GM23248 (cell line): Measurements from ENCODE around the gene DDR1. TPM values are rescaled to one million over a fixed set of nuclear protein-coding genes. Genes with fewer than 3 reads are reported as not detected.
"Not testable (repeated sequence)": the region's sequence is repeated elsewhere in the genome, so short reads cannot be mapped to it uniquely, and the experiment has no call there.

Source experiments
- DNase-seq: peaks from one replicate; pipeline ENCODE4 v3.0.0-alpha.2; 2015
- H2AFZ ChIP-seq: fragments of 200-600 bp; sonication (generic); 2 replicates; pipeline ENCODE4 v1.6.1; 2016; ENCODE audit warnings: antibody characterized with exemption
- H3F3A ChIP-seq: fragments of 200-600 bp; sonication (generic); 2 replicates; pipeline ENCODE4 v1.6.1; 2016; ENCODE audit warnings: mild to moderate bottlenecking, antibody characterized with exemption, mixed run types; ENCODE audit not compliant: insufficient read depth
- H3K27ac ChIP-seq: fragments of 200-600 bp; sonication (generic); 2 replicates; pipeline ENCODE4 v1.5.1; 2016; ENCODE audit warnings: mild to moderate bottlenecking
- H3K27me3 ChIP-seq: fragments of 200-600 bp; sonication (generic); replicated peaks from 2 replicates; pipeline ENCODE4 v1.6.1; 2016; ENCODE audit warnings: mild to moderate bottlenecking; ENCODE audit not compliant: insufficient read depth
- H3K36me3 ChIP-seq: fragments of 200-600 bp; sonication (generic); 2 replicates; pipeline ENCODE4 v1.6.1; 2016; ENCODE audit warnings: low read depth, mild to moderate bottlenecking
- H3K4me1 ChIP-seq: fragments of 200-600 bp; sonication (generic); 2 replicates; pipeline ENCODE4 v1.6.1; 2016; ENCODE audit warnings: mild to moderate bottlenecking; ENCODE audit not compliant: insufficient read depth
- H3K4me2 ChIP-seq: fragments of 200-600 bp; sonication (generic); one replicate; pipeline ENCODE4 v1.6.1; 2016; ENCODE audit warnings: mild to moderate bottlenecking; ENCODE audit not compliant: unreplicated experiment
- H3K4me3 ChIP-seq: fragments of 200-600 bp; sonication (generic); 2 replicates; pipeline ENCODE4 v1.5.1; 2016; ENCODE audit warnings: mild to moderate bottlenecking
- H3K79me2 ChIP-seq: fragments of 200-600 bp; sonication (generic); 2 replicates; pipeline ENCODE4 v1.6.1; 2016; ENCODE audit warnings: mild to moderate bottlenecking; ENCODE audit not compliant: insufficient read depth
- H3K9ac ChIP-seq: fragments of 200-600 bp; sonication (generic); 2 replicates; pipeline ENCODE4 v1.6.1; 2016; ENCODE audit warnings: mild to moderate bottlenecking
- H3K9me2 ChIP-seq: fragments of 200-600 bp; sonication (generic); 2 replicates; pipeline ENCODE4 v1.6.1; 2016; ENCODE audit warnings: mixed run types, mild to moderate bottlenecking, moderate library complexity; ENCODE audit not compliant: insufficient read depth
- H3K9me3 ChIP-seq: fragments of 200-600 bp; sonication (generic); one replicate; pipeline ENCODE4 v1.6.1; 2017; ENCODE audit warnings: low read depth
- H4K20me1 ChIP-seq: fragments of 200-600 bp; sonication (generic); 2 replicates; pipeline ENCODE4 v1.6.0; 2016; ENCODE audit not compliant: insufficient read depth
- EZH2 ChIP-seq: fragments of 200-600 bp; sonication (generic); IDR thresholded peaks from 2 replicates; pipeline ENCODE4 v1.6.1; 2018; ENCODE audit warnings: antibody characterized with exemption, mild to moderate bottlenecking; ENCODE audit not compliant: insufficient read depth, poor library complexity, severe bottlenecking
- EZH2phosphoT487 ChIP-seq: fragments of 200-600 bp; sonication (generic); IDR thresholded peaks from 2 replicates; pipeline ENCODE4 v1.6.1; 2018; ENCODE audit warnings: antibody characterized with exemption, moderate library complexity, mild to moderate bottlenecking, low read depth; ENCODE audit not compliant: insufficient read depth
- WGBS, 2 experiments: methylation state at CpG; one replicate each; pipeline ENCODE4 v1.1.6; 2015 to 2017; ENCODE audit warnings: low lambda C conversion rate in 2 of 2, low coverage in 1 of 2; ENCODE audit errors: missing lambda C conversion rate in 2 of 2; 5-methylcytosine and 5-hydroxymethylcytosine counted together
- in situ Hi-C: fragments of 300-500 bp; cut with MboI; formaldehyde crosslinking; loops from 2 replicates; pipeline ENCODE4 v1.15.0; 2020
- polyA plus RNA-seq: library from polyadenylated mRNA; unstranded; fragments of >200 nt; fragmentation: Nextera tagmentation; extraction: Ambion mirVana; gene quantifications from 2 replicates; pipeline ENCODE4 v1.2.1, GENCODE V29; 2016
- total RNA-seq: library from RNA; depleted of rRNA; stranded (reverse); fragments of >200 nt; shearing (Covaris generic); gene quantifications from 2 replicates; pipeline ENCODE4 v1.2.3, GENCODE V29; 2014

Gene DDR1
- total and polyA plus RNA-seq, 2 experiments from 2014 or later = 16.9 to 27.0 TPM

GRCh38 chr6:30901436-30901835, 17.1 kb downstream of the DDR1 start:
- Histone ChIP-seq H3K27ac (no peak overlapping the region), H3K9me3 (no peaks in the 10 kb centered on the region), H3F3A (0 out of 2 replicates have a peak, but pooled peaks cover 6% of the 10 kb centered on the region), H3K9ac (no peak overlapping the region), H3K36me3 (no peaks in the 10 kb centered on the region), H3K4me3 (no peak overlapping the region), H3K27me3 (no peaks in the 10 kb centered on the region), H3K9me2 (no peaks in the 10 kb centered on the region), H3K4me2 (no peak overlapping the region), H2AFZ (no peak overlapping the region), H3K79me2 (no peaks in the 10 kb centered on the region), H3K4me1 (no peaks in the 10 kb centered on the region), H4K20me1 (no peaks in the 10 kb centered on the region)
- no peak for DNase-seq
- TF ChIP-seq EZH2 (no peak), EZH2phosphoT487 (no peak)
- in situ Hi-C loops = no loop called here

- H3K9ac ChIP-seq, in situ Hi-C loops, DNase-seq, H2AFZ ChIP-seq, H3F3A ChIP-seq, H3K4me1 ChIP-seq, H3K27me3 ChIP-seq, H3K79me2 ChIP-seq, H3K9me3 ChIP-seq, H3K36me3 ChIP-seq, H3K4me2 ChIP-seq, H3K4me3 ChIP-seq, H4K20me1 ChIP-seq, H3K27ac ChIP-seq, H3K9me2 ChIP-seq: not testable (repeated sequence)
- WGBS, 2 experiments = 72 to 74% methylated on average over 9 of the region's 9 CpGs
These were observed 17.9 kb downstream of the DDR1 start for GRCh38 chr6:30902196-30902595.

GRCh38 chr6:30902709-30903108, 18.4 kb downstream of the DDR1 start:
- WGBS, 2 experiments = 39 to 40% methylated on average over 5 of the region's 5 CpGs
- no peaks in the 10 kb centered on the region for H3K4me1 ChIP-seq

GRCh38 chr6:30903236-30903635, 18.9 kb downstream of the DDR1 start:
- WGBS, 2 experiments = 96 to 99% methylated on average over 4 of the region's 4 CpGs
- DNase-seq = no peak
- no peaks in the 10 kb centered on the region for H3K4me1 ChIP-seq
- no peaks in the 10 kb centered on the region for H3K36me3 ChIP-seq
- H3F3A ChIP-seq = peaks cover 13% of the 10 kb centered on the region; the same call in 1 of the 2 replicates
- no peak overlapping the region for H3K4me2 ChIP-seq
- no peak overlapping the region for H3K27ac ChIP-seq
- H2AFZ ChIP-seq = no peak overlapping the region
- peaks cover 2% of the 10 kb centered on the region for H3K79me2 ChIP-seq
- H3K9ac ChIP-seq = no peak overlapping the region
- no peaks in the 10 kb centered on the region for H4K20me1 ChIP-seq
- no peaks in the 10 kb centered on the region for H3K27me3 ChIP-seq
- no peaks in the 10 kb centered on the region for H3K9me2 ChIP-seq
- H3K4me3 ChIP-seq = no peak overlapping the region
- no peaks in the 10 kb centered on the region for H3K9me3 ChIP-seq
- TF ChIP-seq EZH2phosphoT487 (no peak), EZH2 (no peak)
- in situ Hi-C loops = no loop called here

More at GRCh38 chr6:30902709-30903108, 18.4 kb downstream of the DDR1 start:
- H3K36me3 ChIP-seq = no peaks in the 10 kb centered on the region
- H4K20me1 ChIP-seq = no peaks in the 10 kb centered on the region
- no peak for TF ChIP-seq EZH2
- no peak for TF ChIP-seq EZH2phosphoT487
- no peak overlapping the region for H3K9ac ChIP-seq
- DNase-seq = no peak
- H3K79me2 ChIP-seq = no peaks in the 10 kb centered on the region
- no peaks in the 10 kb centered on the region for H3K9me2 ChIP-seq
- no peak overlapping the region for H2AFZ ChIP-seq
- H3K9me3 ChIP-seq = no peaks in the 10 kb centered on the region
- no peak overlapping the region for H3K27ac ChIP-seq
- peaks cover 13% of the 10 kb centered on the region; the same call in 1 of the 2 replicates for H3F3A ChIP-seq
- no peaks in the 10 kb centered on the region for H3K27me3 ChIP-seq
- no peak overlapping the region for H3K4me3 ChIP-seq
- in situ Hi-C loops = no loop called here
- H3K4me2 ChIP-seq = no peak overlapping the region

GRCh38 chr6:30907290-30907757, 23.0 kb downstream of the DDR1 start:
- Histone ChIP-seq H3F3A (peaks cover 13% of the 10 kb centered on the region; the same call in 1 of the 2 replicates), H2AFZ (peak overlapping the region; percentile 76), H3K4me3 (peak overlapping the region; percentile 100), H3K79me2 (peaks cover 19% of the 10 kb centered on the region), H3K4me2 (peak overlapping the region; percentile 15), H3K9ac (peak overlapping the region; percentile 52), H3K27ac (peak overlapping the region; percentile 9; the same call in 1 of the 2 replicates)
- H3K4me1 ChIP-seq, H3K9me3 ChIP-seq, H3K36me3 ChIP-seq, H3K27me3 ChIP-seq, H4K20me1 ChIP-seq, in situ Hi-C loops, H3K9me2 ChIP-seq, DNase-seq: not testable (repeated sequence)
- WGBS, 2 experiments = 36 to 41% methylated on average over 13 to 16 of the region's 16 CpGs
